ACC112 (cell line): ENCODE data around the gene H3-3A.

ENCODE experiments used
- H2AFZ ChIP-seq: fragments of 200-600 bp; sonication (generic); one replicate; pipeline ENCODE4 v1.6.0; 2017; ENCODE audit warnings: antibody characterized with exemption, low read length; ENCODE audit not compliant: unreplicated experiment
- H3K27ac ChIP-seq: fragments of 200-600 bp; sonication (generic); 2 replicates; pipeline ENCODE4 v1.5.1; 2014; ENCODE audit warnings: low read depth, mild to moderate bottlenecking, antibody characterized with exemption, low read length, moderate library complexity
- H3K27me3 ChIP-seq: fragments of 200-600 bp; sonication (generic); 2 replicates; pipeline ENCODE4 v1.6.1; 2014; ENCODE audit warnings: mild to moderate bottlenecking, antibody characterized with exemption, low read length, moderate library complexity, mixed read lengths; ENCODE audit not compliant: insufficient read depth
- H3K36me3 ChIP-seq: fragments of 200-600 bp; sonication (generic); 2 replicates; pipeline ENCODE4 v1.6.1; 2016; ENCODE audit warnings: mild to moderate bottlenecking, antibody characterized with exemption, low read length, moderate library complexity, mixed read lengths; ENCODE audit not compliant: insufficient read depth
- H3K4me1 ChIP-seq: fragments of 200-600 bp; sonication (generic); one replicate; pipeline ENCODE4 v1.6.1; 2016; ENCODE audit warnings: low read length, mixed read lengths; ENCODE audit not compliant: insufficient read depth, unreplicated experiment, control insufficient read depth
- H3K4me3 ChIP-seq: fragments of 200-600 bp; sonication (generic); 2 replicates; pipeline ENCODE4 v1.5.1; 2014; ENCODE audit warnings: mild to moderate bottlenecking, low read depth, low read length
- H3K79me2 ChIP-seq: fragments of 200-600 bp; sonication (generic); one replicate; pipeline ENCODE4 v1.6.0; 2016; ENCODE audit warnings: low read length; ENCODE audit not compliant: control insufficient read depth, unreplicated experiment, insufficient read depth

The H3-3A gene

GRCh38 chr1:226064816-226065248, 2.3 kb downstream of the H3-3A start:
- H3K4me3 ChIP-seq = peak overlapping the region; percentile 91
- peaks cover 64% of the 10 kb centered on the region for H3K79me2 ChIP-seq
- peaks cover 29% of the 10 kb centered on the region for H3K36me3 ChIP-seq
- peaks cover 25% of the 10 kb centered on the region for H3K4me1 ChIP-seq
- H3K27ac ChIP-seq = peak overlapping the region; percentile 6; the same call in 1 of the 2 replicates
- no peak overlapping the region for H2AFZ ChIP-seq
- no peaks in the 10 kb centered on the region for H3K27me3 ChIP-seq

- Histone ChIP-seq H2AFZ (no peak overlapping the region), H3K36me3 (peaks cover 35% of the 10 kb centered on the region), H3K4me3 (peak overlapping the region; percentile 7; the same call in 1 of the 2 replicates), H3K27me3 (no peaks in the 10 kb centered on the region), H3K79me2 (peaks cover 72% of the 10 kb centered on the region), H3K27ac (no peak overlapping the region), H3K4me1 (peaks cover 17% of the 10 kb centered on the region)
Measured at GRCh38 chr1:226066415-226067078, 4.0 kb downstream of the H3-3A start.

GRCh38 chr1:226069811-226070489, 7.4 kb downstream of the H3-3A start:
- Histone ChIP-seq H2AFZ (no peak overlapping the region), H3K4me3 (no peak overlapping the region), H3K36me3 (peaks cover 51% of the 10 kb centered on the region), H3K4me1 (peaks cover 16% of the 10 kb centered on the region), H3K27me3 (no peaks in the 10 kb centered on the region), H3K27ac (no peak overlapping the region), H3K79me2 (peaks cover 56% of the 10 kb centered on the region)

GRCh38 chr1:226072347-226072746, 9.8 kb downstream of the H3-3A start:
- Histone ChIP-seq H3K27ac (no peak overlapping the region), H3K79me2 (peaks cover 32% of the 10 kb centered on the region), H3K27me3 (no peaks in the 10 kb centered on the region), H3K36me3 (peaks cover 35% of the 10 kb centered on the region), H2AFZ (no peak overlapping the region), H3K4me3 (no peak overlapping the region), H3K4me1 (no peaks in the 10 kb centered on the region)

GRCh38 chr1:226073184-226073950, 10.9 kb downstream of the H3-3A start:
- Histone ChIP-seq H3K4me3 (no peak overlapping the region), H3K79me2 (peaks cover 22% of the 10 kb centered on the region), H3K27me3 (no peaks in the 10 kb centered on the region), H3K4me1 (no peaks in the 10 kb centered on the region), H3K36me3 (peaks cover 27% of the 10 kb centered on the region), H3K27ac (no peak overlapping the region), H2AFZ (no peak overlapping the region)

- Histone ChIP-seq H2AFZ (no peak overlapping the region), H3K36me3 (peaks cover 22% of the 10 kb centered on the region), H3K79me2 (peaks cover 16% of the 10 kb centered on the region), H3K27me3 (no peaks in the 10 kb centered on the region), H3K4me1 (no peaks in the 10 kb centered on the region), H3K4me3 (no peak overlapping the region), H3K27ac (no peak overlapping the region)
Measured at GRCh38 chr1:226074046-226074445, 11.5 kb downstream of the H3-3A start.

- H3K79me2 ChIP-seq = no peaks in the 10 kb centered on the region
- H3K36me3 ChIP-seq = peaks cover 16% of the 10 kb centered on the region
- H3K4me1 ChIP-seq = no peaks in the 10 kb centered on the region
- H3K27me3 ChIP-seq = no peaks in the 10 kb centered on the region
- no peak overlapping the region for H3K4me3 ChIP-seq
- H3K27ac ChIP-seq = no peak overlapping the region
- H2AFZ ChIP-seq = no peak overlapping the region
Measured at GRCh38 chr1:226076378-226076777, 13.9 kb downstream of the H3-3A start.

GRCh38 chr1:226078374-226078773, 15.9 kb downstream of the H3-3A start:
- Histone ChIP-seq H3K27me3 (no peaks in the 10 kb centered on the region), H3K36me3 (0 out of 2 replicates have a peak, but pooled peaks cover under 1% of the 10 kb centered on the region), H3K4me1 (peaks cover 7% of the 10 kb centered on the region), H2AFZ (no peak overlapping the region), H3K27ac (no peak overlapping the region), H3K79me2 (no peaks in the 10 kb centered on the region), H3K4me3 (no peak overlapping the region)

GRCh38 chr1:226082587-226082917, 20.0 kb downstream of the H3-3A start:
- H3K36me3 ChIP-seq = no peaks in the 10 kb centered on the region
- H3K4me1 ChIP-seq = peaks cover 7% of the 10 kb centered on the region
- peak overlapping the region; percentile 87 for H3K4me3 ChIP-seq
- H3K27me3 ChIP-seq = no peaks in the 10 kb centered on the region
- peak overlapping the region; percentile 73 for H3K27ac ChIP-seq
- H3K79me2 ChIP-seq = no peaks in the 10 kb centered on the region
- H2AFZ ChIP-seq = peak overlapping the region; percentile 70

GRCh38 chr1:226082959-226083301, 20.4 kb downstream of the H3-3A start:
- peak overlapping the region; percentile 87 for H3K4me3 ChIP-seq

More at GRCh38 chr1:226082959-226083301, 20.4 kb downstream of the H3-3A start:
- Histone ChIP-seq H3K27me3 (no peaks in the 10 kb centered on the region), H3K36me3 (no peaks in the 10 kb centered on the region), H3K27ac (peak overlapping the region; percentile 73), H3K4me1 (peaks cover 7% of the 10 kb centered on the region), H3K79me2 (no peaks in the 10 kb centered on the region), H2AFZ (peak overlapping the region; percentile 70)
